Ovary (tissue), 3 donors: ENCODE results near the gene IL11.

Source experiments
- CTCF ChIP-seq, 3 donors: fragments of 450-650 bp in 2 of 3; fragments of 200-600 bp in 1 of 3; IDR thresholded peaks; one replicate each; pipeline versions ENCODE4 v1.5.1 to v1.8.0; 2016 to 2022; ENCODE audit warnings: antibody characterized with exemption in 3 of 3, mild to moderate bottlenecking in 1 of 3
- POLR2A ChIP-seq: fragments of 450-650 bp; IDR thresholded peaks from one replicate; pipeline ENCODE4 v1.6.1; 2017; ENCODE audit warnings: antibody characterized with exemption, mild to moderate bottlenecking, moderate library complexity
- donor health status: DM: no; HTN: no; CAD: no.

GRCh38 chr19:55360902-55361301 lies 9.4 kb downstream of the IL11 start:
- TF ChIP-seq CTCF (IDR thresholded peaks at IDR 0.05) (no peak), POLR2A (no peak)
